NCI-H1694 treated with DMSO at 0.1 percent for 48 hours (cell line): Measurements from ENCODE around the gene RAB11FIP2.

Experiments used
- DNase-seq: peaks from one replicate; lab custom pipeline; 2025; lab: John Stamatoyannopoulos, UW

RAB11FIP2 gene

GRCh38 chr10:117980755-117981702 is 65.7 kb downstream of the RAB11FIP2 start:
- DNase-seq, result no peak

- no peak for DNase-seq
Observed at GRCh38 chr10:117980216-117980615, 66.5 kb downstream of the RAB11FIP2 start.

- DNase-seq, result no peak
Observed at GRCh38 chr10:117972168-117972837, 74.4 kb downstream of the RAB11FIP2 start.

- no peak for DNase-seq
Observed at GRCh38 chr10:117970962-117971361, 75.8 kb downstream of the RAB11FIP2 start.

GRCh38 chr10:117969592-117969991 is 77.1 kb downstream of the RAB11FIP2 start:
- no peak for DNase-seq

- DNase-seq, result no peak
Observed at GRCh38 chr10:117968354-117969182, 78.2 kb downstream of the RAB11FIP2 start.

- no peak for DNase-seq
Observed at GRCh38 chr10:117967149-117967650, 79.5 kb downstream of the RAB11FIP2 start.

GRCh38 chr10:117965984-117966383 is 80.8 kb downstream of the RAB11FIP2 start:
- DNase-seq, result no peak

- no peak for DNase-seq
Observed at GRCh38 chr10:117964536-117964935, 82.2 kb downstream of the RAB11FIP2 start.

- DNase-seq, result no peak
Observed at GRCh38 chr10:117960345-117960935, 86.3 kb downstream of the RAB11FIP2 start.

- no peak for DNase-seq
Observed at GRCh38 chr10:117956972-117957371, 89.8 kb downstream of the RAB11FIP2 start.

GRCh38 chr10:117955176-117955575 is 91.6 kb downstream of the RAB11FIP2 start:
- no peak for DNase-seq
